IMR-90 (cell line): ENCODE measurements around the gene BRCA2. TPM values are rescaled to one million over a fixed set of nuclear protein-coding genes. Genes with fewer than 3 reads are reported as not detected.

ENCODE experiments used
- ATAC-seq: fragments of 200-7000 bp; cut with Tn5 transposase; 2 replicates; pipeline ENCODE4 v1.9.1; 2020; ENCODE audit warnings: low read depth, mild to moderate bottlenecking, moderate library complexity
- BruUV-seq: library from RNA; stranded (reverse); fragments of 400-500 nt; replicated peaks from 2 replicates; lab custom pipeline; 2021; lab: Mats Ljungman, UMichigan
- CTCF ChIA-PET: fragments of 300-600 bp; formaldehyde crosslinking; extraction: SDS; loops from one replicate; lab custom pipeline; 2021; ENCODE audit warnings: antibody characterized with exemption; lab: Yijun Ruan, JAX
- POLR2A ChIA-PET: fragments of 300-600 bp; sonication (Branson Sonifier 250); formaldehyde crosslinking; loops from one replicate; lab custom pipeline; 2022; ENCODE audit warnings: antibody characterized with exemption; ENCODE audit not compliant: unreplicated experiment; lab: Charles Lee
- DNase-seq: peaks from one replicate; pipeline ENCODE4 v3.0.0; 2013
- H2AFZ ChIP-seq: replicated peaks from 2 replicates; pipeline ENCODE3; 2013; ENCODE audit warnings: low read length, mild to moderate bottlenecking; ENCODE audit not compliant: poor library complexity
- H2AK5ac ChIP-seq: 2 replicates; pipeline ENCODE4 v1.6.1; 2013; ENCODE audit warnings: low read depth, low read length, inconsistent platforms
- H2AK9ac ChIP-seq: replicated peaks from 2 replicates; pipeline ENCODE3; 2013; ENCODE audit warnings: mild to moderate bottlenecking, low read depth, low read length, moderate library complexity; ENCODE audit not compliant: poor library complexity
- H2BK120ac ChIP-seq: 2 replicates; pipeline ENCODE4 v1.6.1; 2013; ENCODE audit warnings: low read depth, low read length, inconsistent platforms
- H2BK15ac ChIP-seq: 3 replicates; pipeline ENCODE4 v1.6.1; 2013; ENCODE audit warnings: low read depth, low read length, inconsistent platforms
- H2BK20ac ChIP-seq: 2 replicates; pipeline ENCODE4 v1.6.1; 2013; ENCODE audit warnings: low read depth, mild to moderate bottlenecking, inconsistent platforms, low read length, moderate library complexity
- H2BK5ac ChIP-seq: 2 replicates; pipeline ENCODE4 v1.6.1; 2013; ENCODE audit warnings: mild to moderate bottlenecking, low read depth, low read length, inconsistent platforms; ENCODE audit not compliant: poor library complexity, severe bottlenecking
- H3K14ac ChIP-seq: replicated peaks from 2 replicates; pipeline ENCODE4 v1.6.1; 2013; ENCODE audit warnings: low read depth, low read length, inconsistent platforms
- H3K18ac ChIP-seq: 2 replicates; pipeline ENCODE4 v1.6.1; 2013; ENCODE audit warnings: low read depth, low read length, control low read depth
- H3K23ac ChIP-seq: 2 replicates; pipeline ENCODE4 v1.6.1; 2013; ENCODE audit warnings: low read depth, low read length, inconsistent platforms
- H3K27ac ChIP-seq: 2 replicates; pipeline ENCODE4 v1.5.1; 2013; ENCODE audit warnings: mild to moderate bottlenecking, control low read depth, low read length; ENCODE audit not compliant: insufficient read depth
- H3K27me3 ChIP-seq: 2 replicates; pipeline ENCODE4 v1.6.1; 2013; ENCODE audit warnings: low read length; ENCODE audit not compliant: control insufficient read depth, insufficient read depth
- H3K36me3 ChIP-seq: 2 replicates; pipeline ENCODE4 v1.6.1; 2013; ENCODE audit warnings: low read length, mixed read lengths; ENCODE audit not compliant: control insufficient read depth, insufficient read depth
- H3K4ac ChIP-seq: 2 replicates; pipeline ENCODE4 v1.6.1; 2013; ENCODE audit warnings: low read depth, low read length, inconsistent platforms
- H3K4me1 ChIP-seq: 2 replicates; pipeline ENCODE4 v1.6.1; 2013; ENCODE audit warnings: low read length, mixed read lengths; ENCODE audit not compliant: control insufficient read depth, insufficient read depth
- H3K4me2 ChIP-seq: 2 replicates; pipeline ENCODE4 v1.6.1; 2013; ENCODE audit warnings: low read depth, mild to moderate bottlenecking, control low read depth, low read length, moderate library complexity
- H3K4me3 ChIP-seq: 2 replicates; pipeline ENCODE4 v1.5.1; 2013; ENCODE audit warnings: low read depth, mild to moderate bottlenecking, control low read depth, low read length, moderate library complexity; ENCODE audit not compliant: insufficient read depth
- H3K56ac ChIP-seq: 2 replicates; pipeline ENCODE4 v1.6.1; 2013; ENCODE audit warnings: low read length, inconsistent platforms; ENCODE audit not compliant: insufficient read depth; ENCODE audit errors: extremely low read depth
- H3K79me1 ChIP-seq, 2 experiments: 2 replicates each; pipeline ENCODE4 v1.6.1; 2013; ENCODE audit warnings: low read length in 2 of 2, inconsistent platforms in 1 of 2, low read depth in 1 of 2
- H3K9ac ChIP-seq: 2 replicates; pipeline ENCODE4 v1.6.1; 2013; ENCODE audit warnings: low read depth, low read length, control low read depth
- H3K9me1 ChIP-seq: 2 replicates; pipeline ENCODE4 v1.6.1; 2013; ENCODE audit warnings: low read length, inconsistent platforms; ENCODE audit not compliant: insufficient read depth
- H3K9me3 ChIP-seq: 2 replicates; pipeline ENCODE4 v1.6.1; 2013; ENCODE audit warnings: low read length; ENCODE audit not compliant: control insufficient read depth, insufficient read depth
- H4K20me1 ChIP-seq: 2 replicates; pipeline ENCODE4 v1.6.1; 2013; ENCODE audit warnings: low read length, inconsistent platforms; ENCODE audit not compliant: insufficient read depth
- H4K5ac ChIP-seq: 2 replicates; pipeline ENCODE4 v1.6.1; 2013; ENCODE audit warnings: mild to moderate bottlenecking, low read depth, low read length, control low read depth
- H4K8ac ChIP-seq, 2 experiments: 2 replicates each; pipeline ENCODE4 v1.6.1; 2013; ENCODE audit warnings: low read depth in 2 of 2, low read length in 2 of 2, control low read depth in 1 of 2, inconsistent platforms in 1 of 2
- H4K91ac ChIP-seq: 2 replicates; pipeline ENCODE4 v1.6.1; 2013; ENCODE audit warnings: low read depth, low read length, inconsistent platforms; ENCODE audit not compliant: insufficient read depth
- BHLHE40 ChIP-seq: fragments of 150-350 bp; IDR thresholded peaks from 2 replicates; pipeline ENCODE4 v1.6.1; 2016; ENCODE audit warnings: mild to moderate bottlenecking, low read depth, low read length
- CEBPB ChIP-seq: IDR thresholded peaks from 2 replicates; pipeline ENCODE4 v1.6.1; 2012; ENCODE audit warnings: low read depth, low read length, improper control_type of control experiment
- CHD1 ChIP-seq: IDR thresholded peaks from 2 replicates; pipeline ENCODE4 v1.6.1; 2012; ENCODE audit warnings: low read depth, low read length, improper control_type of control experiment
- CTCF ChIP-seq: conservative IDR thresholded peaks from 2 replicates; pipeline ENCODE4 v1.5.1; 2012; ENCODE audit warnings: mild to moderate bottlenecking, low read depth, low read length, improper control_type of control experiment
- ELK1 ChIP-seq: fragments of 150-350 bp; IDR thresholded peaks from 2 replicates; pipeline ENCODE4 v1.6.1; 2016; ENCODE audit warnings: low read depth, mild to moderate bottlenecking, low read length, moderate library complexity, borderline replicate concordance
- FOS ChIP-seq: fragments of 150-350 bp; IDR thresholded peaks from 2 replicates; pipeline ENCODE4 v1.6.1; 2016; ENCODE audit warnings: low read depth, low read length
- MAZ ChIP-seq: IDR thresholded peaks from 2 replicates; pipeline ENCODE4 v1.6.1; 2012; ENCODE audit warnings: low read depth, mild to moderate bottlenecking, low read length, improper control_type of control experiment, moderate library complexity, borderline replicate concordance
- MXI1 ChIP-seq: IDR thresholded peaks from 2 replicates; pipeline ENCODE4 v1.6.1; 2012; ENCODE audit warnings: low read depth, mild to moderate bottlenecking, low read length, moderate library complexity, borderline replicate concordance
- NFE2L2 ChIP-seq: fragments of 150-350 bp; IDR thresholded peaks from 2 replicates; pipeline ENCODE4 v1.6.1; 2016; ENCODE audit warnings: low read depth, mild to moderate bottlenecking, low read length
- POLR2A ChIP-seq: IDR thresholded peaks from 2 replicates; pipeline ENCODE4 v1.6.1; 2012; ENCODE audit warnings: mild to moderate bottlenecking, low read depth, low read length
- RAD21 ChIP-seq: IDR thresholded peaks from 2 replicates; pipeline ENCODE4 v1.6.1; 2012; ENCODE audit warnings: low read length, improper control_type of control experiment
- RCOR1 ChIP-seq: IDR thresholded peaks from 2 replicates; pipeline ENCODE4 v1.6.1; 2012; ENCODE audit warnings: mild to moderate bottlenecking, low read length, improper control_type of control experiment; ENCODE audit not compliant: insufficient replicate concordance
- SMC3 ChIP-seq: fragments of 150-350 bp; IDR thresholded peaks from 2 replicates; pipeline ENCODE4 v1.6.1; 2016; ENCODE audit warnings: low read depth, mild to moderate bottlenecking, antibody characterized with exemption, low read length, moderate library complexity
- USF2 ChIP-seq: fragments of 150-350 bp; IDR thresholded peaks from 2 replicates; pipeline ENCODE4 v1.6.1; 2017; ENCODE audit warnings: mild to moderate bottlenecking, antibody characterized with exemption, low read length, low read depth
- WGBS, 2 experiments: methylation state at CpG; one replicate each; pipeline versions ENCODE4 v1.1.5 to v1.1.7; 2013; ENCODE audit warnings: missing lambda C conversion rate in 2 of 2; ENCODE audit not compliant: insufficient read length in 1 of 2; ENCODE audit errors: extremely low coverage in 2 of 2; 5-methylcytosine and 5-hydroxymethylcytosine counted together
- dilution Hi-C: fragments of 300-500 bp; cut with HindIII; formaldehyde crosslinking; loops from one replicate; pipeline ENCODE4 v1.14.3; 2018; ENCODE audit warnings: low sequenced_read_pairs; ENCODE audit not compliant: unreplicated experiment
- in situ Hi-C: fragments of 300-500 bp; cut with MboI; formaldehyde crosslinking; loops from 3 replicates; pipeline ENCODE4 v1.14.3; 2019; ENCODE audit warnings: low sequenced_read_pairs, inconsistent platforms, mixed read lengths
- intact Hi-C: fragments of 100-400 bp; cut with micrococcal nuclease; formaldehyde crosslinking; loops from 2 replicates; pipeline ENCODE4 v1.10.0; 2022
- polyA plus RNA-seq, 3 experiments: library from polyadenylated mRNA; depleted of rRNA; stranded (reverse); fragments of >200 nt; gene quantifications; 2 replicates each; pipeline ENCODE4 v1.2.3, GENCODE V29; 2012; ENCODE audit warnings: low replicate concordance in 1 of 3
- total RNA-seq: library from RNA; depleted of rRNA; stranded (reverse); fragments of >200 nt; gene quantifications from 2 replicates; pipeline ENCODE4 v1.2.3, GENCODE V29; 2012

BRCA2 gene
- total and polyA plus RNA-seq, 2 of the 4 experiments (the other 2 are of a cell fraction): 2.0 to 9.7 TPM

DNA sequence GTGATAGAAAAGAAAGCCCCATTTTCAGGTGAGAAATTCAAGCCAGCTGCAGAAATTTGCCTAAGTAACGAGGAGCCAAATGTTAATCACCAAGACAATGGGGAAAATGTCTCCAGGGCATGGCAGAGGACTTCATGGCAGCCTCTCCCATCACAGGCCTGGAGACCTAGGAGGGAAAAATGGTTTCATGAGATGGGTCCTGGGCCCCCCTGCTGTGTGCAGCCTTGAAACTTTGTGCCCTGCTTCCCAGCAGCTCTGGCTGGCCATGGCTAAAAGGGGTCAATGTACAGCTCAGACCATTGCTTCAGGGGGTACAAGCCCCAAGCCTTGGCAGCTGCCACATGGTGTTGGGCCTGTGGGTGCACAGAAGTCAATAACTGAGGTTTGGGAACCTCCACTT, 102.7 kb downstream of the BRCA2 start:
- Histone ChIP-seq H2BK20ac (no peak overlapping the region), H3K79me1 (no peaks in the 10 kb centered on the region), H2BK15ac (no peak overlapping the region), H2BK5ac (no peak overlapping the region), H4K8ac (no peak overlapping the region), H2AK5ac (no peak overlapping the region), H4K5ac (no peak overlapping the region), H3K56ac (no peak overlapping the region), H3K27ac (no peak overlapping the region), H3K18ac (no peak overlapping the region), H3K27me3 (no peaks in the 10 kb centered on the region), H2BK120ac (no peak overlapping the region), H3K14ac (no peak overlapping the region), H3K9ac (no peak overlapping the region), H3K4me3 (no peak overlapping the region), H3K4me2 (no peak overlapping the region), H4K20me1 (no peaks in the 10 kb centered on the region), H3K9me3 (peaks cover 4% of the 10 kb centered on the region; the same call in 1 of the 2 replicates), H4K91ac (no peak overlapping the region), H3K4me1 (no peaks in the 10 kb centered on the region), H3K36me3 (no peaks in the 10 kb centered on the region), H3K9me1 (no peaks in the 10 kb centered on the region), H2AK9ac (no peak overlapping the region), H3K23ac (no peak overlapping the region), H3K4ac (no peak overlapping the region), H2AFZ (no peak overlapping the region)
- dilution Hi-C loops (no loop called here), intact Hi-C loops (no loop called here), in situ Hi-C loops (no loop called here)
- ChIA-PET CTCF (no interaction called here), POLR2A (no interaction called here)
- WGBS, 2 experiments: no CpG with 5 or more reads among the region's 1 CpG
- ATAC-seq (no peak), DNase-seq (no peak)
- no TSS peak for BruUV-seq
- no peak for TF ChIP-seq FOS
- no peak for TF ChIP-seq CHD1
- no peak for TF ChIP-seq MAZ
- no peak for TF ChIP-seq USF2
- no peak for TF ChIP-seq POLR2A
- TF ChIP-seq SMC3: no peak
- TF ChIP-seq RCOR1: no peak
- no peak for TF ChIP-seq MXI1
- no peak for TF ChIP-seq RAD21
- TF ChIP-seq CTCF: no peak
- no peak for TF ChIP-seq ELK1
- no peak for TF ChIP-seq BHLHE40
- no peak for TF ChIP-seq CEBPB
- TF ChIP-seq NFE2L2: no peak
